Measurements from ENCODE around the gene PM20D1.
A peak's percentile ranks its signal among the peaks of the same experiment; 100 is the strongest.

Gene PM20D1

DNA sequence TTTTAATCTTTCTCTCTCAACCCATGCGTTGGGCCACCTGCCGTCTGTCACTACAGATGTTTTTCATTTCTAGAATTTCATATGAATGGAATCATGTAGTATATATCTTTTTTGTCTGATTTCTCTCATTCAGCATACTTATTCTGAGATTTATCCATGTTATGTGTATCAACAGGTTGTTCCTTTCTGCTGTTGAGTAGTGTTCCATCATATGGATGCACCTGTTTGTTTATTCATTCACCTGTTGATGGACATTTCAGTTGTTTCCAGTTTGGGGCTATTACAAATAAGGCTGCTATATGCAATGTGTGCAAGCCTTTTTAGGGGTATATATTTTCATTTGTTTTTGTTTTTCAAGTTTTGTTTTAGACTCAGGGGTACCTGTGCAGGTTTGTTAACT, 27.5 kb downstream of the PM20D1 start:
- TF ChIP-seq, protein P1, sequence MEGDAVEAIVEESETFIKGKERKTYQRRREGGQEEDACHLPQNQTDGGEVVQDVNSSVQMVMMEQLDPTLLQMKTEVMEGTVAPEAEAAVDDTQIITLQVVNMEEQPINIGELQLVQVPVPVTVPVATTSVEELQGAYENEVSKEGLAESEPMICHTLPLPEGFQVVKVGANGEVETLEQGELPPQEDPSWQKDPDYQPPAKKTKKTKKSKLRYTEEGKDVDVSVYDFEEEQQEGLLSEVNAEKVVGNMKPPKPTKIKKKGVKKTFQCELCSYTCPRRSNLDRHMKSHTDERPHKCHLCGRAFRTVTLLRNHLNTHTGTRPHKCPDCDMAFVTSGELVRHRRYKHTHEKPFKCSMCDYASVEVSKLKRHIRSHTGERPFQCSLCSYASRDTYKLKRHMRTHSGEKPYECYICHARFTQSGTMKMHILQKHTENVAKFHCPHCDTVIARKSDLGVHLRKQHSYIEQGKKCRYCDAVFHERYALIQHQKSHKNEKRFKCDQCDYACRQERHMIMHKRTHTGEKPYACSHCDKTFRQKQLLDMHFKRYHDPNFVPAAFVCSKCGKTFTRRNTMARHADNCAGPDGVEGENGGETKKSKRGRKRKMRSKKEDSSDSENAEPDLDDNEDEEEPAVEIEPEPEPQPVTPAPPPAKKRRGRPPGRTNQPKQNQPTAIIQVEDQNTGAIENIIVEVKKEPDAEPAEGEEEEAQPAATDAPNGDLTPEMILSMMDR (conservative IDR thresholded peaks at IDR 0.05; ENCODE audit: low read depth, low read length) = no peak
- no peak for DNase-seq (ENCODE audit: low read depth)
- H3K4me3 ChIP-seq (ENCODE audit: low read depth, low read length) = no peak overlapping the region

DNA sequence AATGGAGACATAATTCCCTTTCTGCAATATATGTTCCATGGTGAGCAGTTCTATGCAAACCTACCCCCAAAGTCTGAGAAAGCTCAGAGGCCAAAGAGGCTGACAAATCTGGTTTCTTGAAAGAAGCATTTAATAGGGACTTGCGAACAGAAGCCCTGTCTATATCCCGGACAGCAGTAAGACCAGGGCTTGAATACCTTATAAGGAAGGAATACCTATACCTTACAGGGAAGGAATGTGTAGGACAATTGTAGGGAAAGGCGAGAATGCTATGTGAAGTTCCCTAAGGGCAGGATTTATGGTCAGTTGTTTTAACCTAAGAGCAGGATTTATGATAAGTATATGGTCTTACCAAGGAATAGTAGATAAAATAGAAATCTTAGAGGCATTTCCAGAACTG, 31.9 kb downstream of the PM20D1 start:
- H3K4me3 ChIP-seq (ENCODE audit: low read depth, low read length) = no peak overlapping the region
- TF ChIP-seq, protein P1 (conservative IDR thresholded peaks at IDR 0.05; ENCODE audit: low read depth, low read length) = no peak
- no peak for DNase-seq (ENCODE audit: low read depth)

DNA sequence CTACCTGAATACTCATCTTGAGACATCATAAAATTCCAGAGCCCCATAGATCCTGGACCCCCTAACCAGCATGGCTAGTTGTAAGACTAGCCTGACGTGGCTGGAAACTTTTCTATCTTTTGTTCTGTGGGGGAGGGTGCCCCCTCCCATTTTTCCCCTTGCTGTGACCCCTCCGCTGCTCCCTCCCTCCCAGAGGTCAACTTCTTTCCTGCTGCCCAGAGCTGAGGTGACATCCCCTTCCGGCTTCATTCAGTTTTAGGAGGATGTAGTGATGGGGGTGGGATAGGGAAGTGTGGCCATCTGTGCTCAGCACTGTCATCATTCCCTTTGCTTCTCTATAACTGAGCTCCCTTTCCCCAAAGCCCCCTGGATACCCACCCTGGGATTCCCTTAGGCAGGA, 32.6 kb downstream of the PM20D1 start:
- H3K4me3 ChIP-seq (ENCODE audit: low read depth, low read length) = no peak overlapping the region
- DNase-seq (ENCODE audit: low read depth) = no peak
- TF ChIP-seq, protein P1 (conservative IDR thresholded peaks at IDR 0.05; ENCODE audit: low read depth, low read length) = no peak

DNA sequence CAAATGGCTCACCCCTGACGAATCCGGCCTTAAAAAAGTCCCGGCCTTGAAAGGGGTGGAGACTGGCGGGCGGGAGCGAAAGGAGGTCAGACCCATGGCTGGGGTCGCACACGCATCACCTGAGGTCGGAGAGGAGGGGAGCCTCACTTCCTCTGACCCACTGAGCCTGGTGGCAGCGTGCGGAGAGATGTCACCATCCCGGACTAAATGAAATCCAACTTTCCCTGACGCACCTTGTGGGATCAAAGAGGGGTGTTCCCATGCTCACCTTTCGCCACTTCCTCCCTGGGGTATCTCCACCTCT, 36.2 kb downstream of the PM20D1 start:
- TF ChIP-seq, protein P1 (conservative IDR thresholded peaks at IDR 0.05; ENCODE audit: low read depth, low read length) = no peak

DNA sequence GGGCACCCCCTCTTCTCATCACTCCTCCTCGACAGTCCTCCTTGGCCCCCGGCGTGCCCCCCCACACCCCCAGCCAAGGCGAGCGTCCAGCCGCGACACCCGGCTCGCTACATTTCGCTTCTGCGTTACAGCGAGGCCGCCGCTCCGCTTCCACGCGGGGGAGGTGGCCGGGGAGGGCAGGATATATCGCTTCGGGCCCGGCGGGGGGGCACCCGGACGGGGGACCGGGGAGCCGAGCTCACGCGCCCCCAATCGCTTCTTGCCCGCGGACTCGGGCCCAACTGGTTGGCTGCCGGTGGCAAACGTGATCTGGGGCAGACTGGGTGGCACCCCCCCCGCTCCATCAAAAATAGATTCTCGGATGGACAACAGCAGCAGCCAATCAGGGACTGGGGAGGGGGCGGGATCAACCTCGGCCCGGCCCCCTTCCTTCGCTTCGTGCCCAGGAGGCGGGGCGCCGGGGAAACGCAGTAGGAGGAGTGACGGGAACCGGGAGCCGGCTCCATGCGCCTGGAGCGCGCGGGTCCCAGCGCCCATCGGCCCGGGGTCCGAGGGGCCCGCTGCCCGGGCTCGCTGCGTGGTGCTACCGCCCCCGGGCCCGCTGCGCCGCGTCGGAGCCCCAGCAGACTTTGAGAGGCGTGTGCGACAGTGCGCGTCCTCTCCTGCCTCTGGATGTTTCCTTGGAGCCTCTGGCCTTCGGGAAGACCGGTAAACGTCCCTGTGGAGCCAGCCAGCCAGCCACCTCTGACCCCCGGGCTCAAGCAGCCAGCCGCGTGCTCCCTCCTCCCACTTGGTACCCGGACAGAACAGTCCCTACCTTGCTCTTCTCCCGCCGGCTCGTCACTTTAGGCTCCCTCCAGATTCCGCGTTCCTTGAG, 36.8 kb downstream of the PM20D1 start, which contains the start of gene SLC41A1:
SLC41A1 (minus strand) TSS at position 321 of the 877 bp plus-strand sequence. CDS start 2,757 bp downstream, outside the sequence.
- H3K4me3 ChIP-seq (ENCODE audit: low read depth, low read length) = peak within 1 kb of the TSS; percentile 83
- TF ChIP-seq, protein P1 (conservative IDR thresholded peaks at IDR 0.05; ENCODE audit: low read depth, low read length) = no peak
- peak; percentile 89 for DNase-seq (ENCODE audit: low read depth)

More for the DNA sequence above, 36.2 kb downstream of the PM20D1 start:
- peak overlapping the region; percentile 83 for H3K4me3 ChIP-seq (ENCODE audit: low read depth, low read length)
- DNase-seq (ENCODE audit: low read depth) = peak; percentile 61

DNA sequence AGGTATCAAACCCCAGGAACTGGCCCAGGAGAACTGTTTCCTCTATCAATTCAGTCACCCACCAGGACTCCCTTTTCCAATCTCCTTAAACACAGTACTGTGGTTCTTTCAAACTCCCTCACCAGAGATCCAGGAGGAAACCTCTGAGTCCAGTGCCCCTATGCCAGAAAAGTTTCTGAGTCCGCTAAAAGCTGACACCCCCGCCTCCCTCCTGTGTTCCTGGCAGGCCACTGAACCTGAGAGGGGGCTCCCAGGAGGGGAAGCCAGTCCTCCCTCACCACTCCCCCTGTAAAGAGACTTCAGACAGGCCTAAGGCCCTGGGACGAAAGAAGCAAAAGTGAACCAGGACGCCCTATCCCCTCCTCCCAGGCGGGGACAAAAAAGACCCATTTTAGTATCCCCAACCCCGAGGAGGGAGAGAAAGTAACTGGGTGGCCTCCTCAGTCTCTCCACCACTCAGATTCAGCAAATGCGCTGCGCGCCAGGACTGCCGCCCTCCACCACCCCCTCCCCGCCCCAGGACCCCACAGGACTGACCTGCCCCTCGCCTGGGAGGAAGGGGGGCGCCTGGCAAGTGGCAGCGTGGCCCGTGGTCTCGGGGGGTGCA, 37.6 kb downstream of the PM20D1 start:
- DNase-seq (ENCODE audit: low read depth) = peak; percentile 16

More for the DNA sequence above, 37.6 kb downstream of the PM20D1 start:
- TF ChIP-seq, protein P1 (conservative IDR thresholded peaks at IDR 0.05; ENCODE audit: low read depth, low read length) = no peak
- peak overlapping the region; percentile 83 for H3K4me3 ChIP-seq (ENCODE audit: low read depth, low read length)

All from choroid plexus epithelial cell (primary cell).